ENCODE results near the gene PIERCE2. TPM values are rescaled to one million over a fixed set of nuclear protein-coding genes. Genes with fewer than 3 reads are reported as not detected.
"Not testable (repeated sequence)": the region's sequence is repeated elsewhere in the genome, so short reads cannot be mapped to it uniquely, and the experiment has no call there.

The PIERCE2 gene
- total RNA-seq, 1 donor: 3.6 TPM

DNA sequence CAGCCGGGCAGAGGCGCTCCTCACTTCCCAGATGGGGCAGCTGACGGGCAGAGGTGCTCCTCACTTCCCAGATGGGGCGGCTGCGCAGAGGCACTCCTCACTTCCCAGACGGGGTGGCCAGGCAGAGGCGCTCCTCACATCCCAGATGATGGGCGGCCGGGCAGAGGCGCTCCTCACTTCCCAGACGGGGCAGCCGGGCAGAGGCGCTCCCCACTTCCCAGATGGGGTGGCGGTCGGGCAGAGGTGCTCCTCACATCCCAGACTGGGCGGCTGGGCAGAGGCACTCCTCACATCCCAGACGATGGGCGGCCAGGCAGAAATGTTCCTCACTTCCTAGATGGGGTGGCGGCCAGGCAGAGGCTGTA, 38.7 kb downstream of the PIERCE2 start:
- not testable (repeated sequence) for H3K4me2 ChIP-seq (ENCODE audit: insufficient read depth, low read length)

DNA sequence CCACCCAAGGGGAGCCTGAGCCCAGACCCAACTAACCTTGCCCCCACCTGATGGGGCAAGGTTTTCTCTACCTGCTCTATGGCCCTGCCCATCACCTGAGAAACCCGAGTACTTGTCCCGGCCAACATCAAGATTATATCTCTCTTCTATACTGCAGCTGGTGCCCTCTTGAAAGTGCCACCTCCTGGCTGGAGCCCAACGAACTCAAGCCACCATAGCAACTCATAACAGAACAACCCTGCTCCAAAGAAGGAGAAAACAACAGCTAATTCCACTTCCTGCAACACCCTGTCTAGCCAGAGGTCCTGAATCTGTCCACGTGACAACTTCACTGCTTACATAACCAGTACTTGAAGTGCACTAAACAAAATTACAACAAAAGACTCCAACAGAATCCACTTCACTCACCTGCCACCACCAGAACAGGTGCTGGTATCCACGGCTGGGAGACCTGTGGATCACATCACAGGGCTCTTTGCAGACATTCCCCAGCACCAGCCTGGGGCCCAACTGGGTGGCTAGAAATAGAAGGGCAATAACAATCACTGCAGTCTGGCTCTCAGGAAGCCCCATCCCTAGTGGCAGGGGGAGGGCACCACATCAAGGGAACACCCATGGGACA, 49.2 kb downstream of the PIERCE2 start:
- H4K20me1 ChIP-seq (ENCODE audit: insufficient read depth, low read length): no peaks in the 10 kb centered on the region
- H3K79me2 ChIP-seq (ENCODE audit: insufficient read depth, low read length): no peaks in the 10 kb centered on the region

More for the DNA sequence above, 38.7 kb downstream of the PIERCE2 start:
- not testable (repeated sequence) for H3K4me3 ChIP-seq (ENCODE audit: insufficient read depth, low read length); H3K79me2 ChIP-seq (ENCODE audit: insufficient read depth, low read length); H3K27ac ChIP-seq (ENCODE audit: low read depth, low read length); DNase-seq (ENCODE audit: insufficient read length, low spot score, missing footprints); H3K9me3 ChIP-seq (ENCODE audit: low read depth, low read length); H3K27me3 ChIP-seq (ENCODE audit: insufficient read depth, low read length); H3K36me3 ChIP-seq (ENCODE audit: insufficient read depth, low read length); H3K4me1 ChIP-seq (ENCODE audit: insufficient read depth, low read length); H2AFZ ChIP-seq (ENCODE audit: low read length); H4K20me1 ChIP-seq (ENCODE audit: insufficient read depth, low read length)

DNA sequence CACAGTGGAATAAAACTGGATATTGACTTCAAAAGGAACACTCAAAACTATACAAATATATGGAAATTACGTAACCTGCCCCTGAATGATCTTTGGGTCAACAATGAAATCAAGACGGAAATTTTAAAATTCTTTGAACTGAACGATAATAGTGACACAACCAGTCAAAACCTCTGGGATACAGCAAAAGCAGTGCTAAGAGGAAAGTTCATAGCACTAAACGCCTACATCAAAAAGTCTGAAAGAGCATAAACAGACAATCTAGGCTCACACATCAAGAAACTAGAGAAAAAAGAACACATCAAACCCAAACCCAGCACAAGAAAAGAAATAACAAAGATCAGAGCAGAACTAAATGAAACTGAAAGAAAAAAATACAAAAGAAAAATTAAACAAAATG, 53.2 kb downstream of the PIERCE2 start:
- no peak overlapping the region for H3K4me2 ChIP-seq (ENCODE audit: insufficient read depth, low read length)
- no peak for DNase-seq (ENCODE audit: insufficient read length, low spot score, missing footprints)
- no peaks in the 10 kb centered on the region for H3K79me2 ChIP-seq (ENCODE audit: insufficient read depth, low read length)
- H3K9me3 ChIP-seq (ENCODE audit: low read depth, low read length): no peaks in the 10 kb centered on the region
- no peaks in the 10 kb centered on the region for H3K27me3 ChIP-seq (ENCODE audit: insufficient read depth, low read length)
- TF ChIP-seq, protein P1, sequence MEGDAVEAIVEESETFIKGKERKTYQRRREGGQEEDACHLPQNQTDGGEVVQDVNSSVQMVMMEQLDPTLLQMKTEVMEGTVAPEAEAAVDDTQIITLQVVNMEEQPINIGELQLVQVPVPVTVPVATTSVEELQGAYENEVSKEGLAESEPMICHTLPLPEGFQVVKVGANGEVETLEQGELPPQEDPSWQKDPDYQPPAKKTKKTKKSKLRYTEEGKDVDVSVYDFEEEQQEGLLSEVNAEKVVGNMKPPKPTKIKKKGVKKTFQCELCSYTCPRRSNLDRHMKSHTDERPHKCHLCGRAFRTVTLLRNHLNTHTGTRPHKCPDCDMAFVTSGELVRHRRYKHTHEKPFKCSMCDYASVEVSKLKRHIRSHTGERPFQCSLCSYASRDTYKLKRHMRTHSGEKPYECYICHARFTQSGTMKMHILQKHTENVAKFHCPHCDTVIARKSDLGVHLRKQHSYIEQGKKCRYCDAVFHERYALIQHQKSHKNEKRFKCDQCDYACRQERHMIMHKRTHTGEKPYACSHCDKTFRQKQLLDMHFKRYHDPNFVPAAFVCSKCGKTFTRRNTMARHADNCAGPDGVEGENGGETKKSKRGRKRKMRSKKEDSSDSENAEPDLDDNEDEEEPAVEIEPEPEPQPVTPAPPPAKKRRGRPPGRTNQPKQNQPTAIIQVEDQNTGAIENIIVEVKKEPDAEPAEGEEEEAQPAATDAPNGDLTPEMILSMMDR (IDR thresholded peaks at IDR 0.05; ENCODE audit: extremely low read depth, low read depth, low read length): no peak
- no peak overlapping the region for H3K4me3 ChIP-seq (ENCODE audit: insufficient read depth, low read length)
- H3K27ac ChIP-seq (ENCODE audit: low read depth, low read length): no peak overlapping the region
- no peak overlapping the region for H2AFZ ChIP-seq (ENCODE audit: low read length)
- H4K20me1 ChIP-seq (ENCODE audit: insufficient read depth, low read length): no peaks in the 10 kb centered on the region
- no peaks in the 10 kb centered on the region for H3K4me1 ChIP-seq (ENCODE audit: insufficient read depth, low read length)
- no peaks in the 10 kb centered on the region for H3K36me3 ChIP-seq (ENCODE audit: insufficient read depth, low read length)

More for the DNA sequence above, 49.2 kb downstream of the PIERCE2 start:
- no peak overlapping the region for H3K4me2 ChIP-seq (ENCODE audit: insufficient read depth, low read length)
- TF ChIP-seq, protein P1 (IDR thresholded peaks at IDR 0.05; ENCODE audit: extremely low read depth, low read depth, low read length): no peak
- no peaks in the 10 kb centered on the region for H3K27me3 ChIP-seq (ENCODE audit: insufficient read depth, low read length)
- no peak overlapping the region for H2AFZ ChIP-seq (ENCODE audit: low read length)
- H3K36me3 ChIP-seq (ENCODE audit: insufficient read depth, low read length): no peaks in the 10 kb centered on the region
- no peak overlapping the region for H3K4me3 ChIP-seq (ENCODE audit: insufficient read depth, low read length)
- DNase-seq (ENCODE audit: insufficient read length, low spot score, missing footprints): no peak
- H3K9me3 ChIP-seq (ENCODE audit: low read depth, low read length): no peaks in the 10 kb centered on the region
- H3K4me1 ChIP-seq (ENCODE audit: insufficient read depth, low read length): no peaks in the 10 kb centered on the region
- no peak overlapping the region for H3K27ac ChIP-seq (ENCODE audit: low read depth, low read length)

DNA sequence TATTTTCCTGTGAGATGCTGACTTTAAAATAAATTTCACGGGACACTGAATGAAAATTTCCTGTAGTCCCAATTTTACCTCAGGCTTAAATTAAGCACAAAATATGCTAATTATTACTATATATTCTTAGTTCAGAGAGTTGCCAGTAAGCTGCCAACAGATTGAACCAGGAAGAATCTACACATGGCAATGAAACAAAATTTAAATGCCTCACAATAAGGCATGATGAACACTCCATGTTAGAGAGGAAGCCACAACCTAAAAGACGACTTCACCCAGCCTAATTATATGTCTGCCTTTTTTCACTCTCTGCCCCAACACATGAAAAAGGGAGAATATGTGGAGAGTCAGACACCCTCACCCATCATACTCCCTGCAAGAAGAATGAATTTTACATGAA, 60.0 kb downstream of the PIERCE2 start:
- no peak overlapping the region for H3K27ac ChIP-seq (ENCODE audit: low read depth, low read length)
- no peaks in the 10 kb centered on the region for H3K4me1 ChIP-seq (ENCODE audit: insufficient read depth, low read length)
- H3K79me2 ChIP-seq (ENCODE audit: insufficient read depth, low read length): no peaks in the 10 kb centered on the region
- no peaks in the 10 kb centered on the region for H4K20me1 ChIP-seq (ENCODE audit: insufficient read depth, low read length)
- no peak overlapping the region for H3K4me3 ChIP-seq (ENCODE audit: insufficient read depth, low read length)
- no peak overlapping the region for H2AFZ ChIP-seq (ENCODE audit: low read length)
- H3K9me3 ChIP-seq (ENCODE audit: low read depth, low read length): no peaks in the 10 kb centered on the region
- no peaks in the 10 kb centered on the region for H3K36me3 ChIP-seq (ENCODE audit: insufficient read depth, low read length)
- no peaks in the 10 kb centered on the region for H3K27me3 ChIP-seq (ENCODE audit: insufficient read depth, low read length)
- no peak for DNase-seq (ENCODE audit: insufficient read length, low spot score, missing footprints)
- TF ChIP-seq, protein P1 (IDR thresholded peaks at IDR 0.05; ENCODE audit: extremely low read depth, low read depth, low read length): no peak
- no peak overlapping the region for H3K4me2 ChIP-seq (ENCODE audit: insufficient read depth, low read length)

Other genes starting within 250 kb of the PIERCE2 start
- gene RSL24D1, start 211.6 kb upstream of the PIERCE2 start, total RNA-seq: 110 and 118 TPM in 2 replicates
- gene RAB27A, start 118.7 kb upstream of the PIERCE2 start, total RNA-seq: 7.2 and 11.8 TPM in 2 replicates
- 10.0 and 10.5 TPM in 2 replicates for gene PIGBOS1, start 89.4 kb upstream of the PIERCE2 start, total RNA-seq
- 17.0 and 27.1 TPM in 2 replicates for gene PIGB, start 89.3 kb upstream of the PIERCE2 start, total RNA-seq
- 209 and 250 TPM in 2 replicates for gene CCPG1, start 136 bp upstream of the PIERCE2 start, total RNA-seq
- gene DNAAF4, start 99.7 kb downstream of the PIERCE2 start, total RNA-seq: 2.9 and 5.1 TPM in 2 replicates
- 15.6 and 18.0 TPM in 2 replicates for gene PYGO1, start 179.8 kb downstream of the PIERCE2 start, total RNA-seq

All from osteoblast (primary cell).